ENCODE results near the gene NOTCH2NLA. TPM values are rescaled to one million over a fixed set of nuclear protein-coding genes. Genes with fewer than 3 reads are reported as not detected.
A peak's percentile ranks its signal among the peaks of the same experiment; 100 is the strongest.
"Not testable (repeated sequence)": the region's sequence is repeated elsewhere in the genome, so short reads cannot be mapped to it uniquely, and the experiment has no call there.

The NOTCH2NLA gene
- total and polyA plus RNA-seq, 9 donors: 7.1 to 34.8 (median 27.4) TPM

- not testable (repeated sequence) for H3K36me3 ChIP-seq (ENCODE audit: control insufficient read depth, insufficient read depth, low read length); H3K9me3 ChIP-seq (replicated peaks; ENCODE audit: control insufficient read depth, low read depth, low read length); H3K27me3 ChIP-seq (ENCODE audit: control insufficient read depth, insufficient read depth, low read length); H3K4me1 ChIP-seq (ENCODE audit: control insufficient read depth, insufficient read depth, low read length); DNase-seq; H3K4me3 ChIP-seq (ENCODE audit: low read length)
- H3K27ac ChIP-seq (ENCODE audit: low read length): peak overlapping the region; percentile 71
- WGBS (ENCODE audit: insufficient coverage): no CpG with 5 or more reads among the region's 5 CpGs
Measured at GRCh38 chr1:146174531-146174930, 54.3 kb downstream of the NOTCH2NLA start.

- no CpG with 5 or more reads among the region's 1 CpG for WGBS (ENCODE audit: insufficient coverage)
- not testable (repeated sequence) for H3K9me3 ChIP-seq (replicated peaks; ENCODE audit: control insufficient read depth, low read depth, low read length); H3K4me3 ChIP-seq (ENCODE audit: low read length); DNase-seq; H3K36me3 ChIP-seq (ENCODE audit: control insufficient read depth, insufficient read depth, low read length); H3K4me1 ChIP-seq (ENCODE audit: control insufficient read depth, insufficient read depth, low read length); H3K27me3 ChIP-seq (ENCODE audit: control insufficient read depth, insufficient read depth, low read length); H3K27ac ChIP-seq (ENCODE audit: low read length)
Measured at GRCh38 chr1:146167740-146168139, 61.1 kb downstream of the NOTCH2NLA start.

- H3K36me3 ChIP-seq (ENCODE audit: control insufficient read depth, insufficient read depth, low read length); H3K27ac ChIP-seq (ENCODE audit: low read length); H3K9me3 ChIP-seq (replicated peaks; ENCODE audit: control insufficient read depth, low read depth, low read length); H3K27me3 ChIP-seq (ENCODE audit: control insufficient read depth, insufficient read depth, low read length); H3K4me3 ChIP-seq (ENCODE audit: low read length); DNase-seq; H3K4me1 ChIP-seq (ENCODE audit: control insufficient read depth, insufficient read depth, low read length): not testable (repeated sequence)
- WGBS (ENCODE audit: insufficient coverage): no CpG with 5 or more reads among the region's 1 CpG
Measured at GRCh38 chr1:146167273-146167672, 61.5 kb downstream of the NOTCH2NLA start.

- no CpG with 5 or more reads among the region's 7 CpGs for WGBS (ENCODE audit: insufficient coverage)
- not testable (repeated sequence) for H3K27ac ChIP-seq (ENCODE audit: low read length)
Measured at GRCh38 chr1:146144465-146144864, 84.4 kb downstream of the NOTCH2NLA start, which contains the start of gene NBPF10. NBPF10 (minus strand) TSS chr1:146144804; CDS start chr1:146144769, 35 bp downstream.

More at GRCh38 chr1:146144465-146144864, 84.4 kb downstream of the NOTCH2NLA start, which contains the start of gene NBPF10:
- not testable (repeated sequence) for H3K9me3 ChIP-seq (replicated peaks; ENCODE audit: control insufficient read depth, low read depth, low read length); H3K27me3 ChIP-seq (ENCODE audit: control insufficient read depth, insufficient read depth, low read length); H3K36me3 ChIP-seq (ENCODE audit: control insufficient read depth, insufficient read depth, low read length); H3K4me3 ChIP-seq (ENCODE audit: low read length); DNase-seq; H3K4me1 ChIP-seq (ENCODE audit: control insufficient read depth, insufficient read depth, low read length)

Other genes with a start within 250 kb of the NOTCH2NLA start
- gene TXNIP, start 232.4 kb downstream of the NOTCH2NLA start, total RNA-seq: 411 TPM
- 100 to 1,000 TPM; 251 to 323 (median 290) TPM for gene TXNIP, start 232.4 kb downstream of the NOTCH2NLA start, polyA plus RNA-seq (ENCODE audit: insufficient read depth in 1 of 8, insufficient read length in 8 of 8, low replicate concordance in 1 of 8)
- gene HJV, start 207.3 kb downstream of the NOTCH2NLA start, total RNA-seq: 174 TPM
- 100 to 1,000 TPM; 128 to 235 (median 193) TPM for gene HJV, start 207.3 kb downstream of the NOTCH2NLA start, polyA plus RNA-seq (ENCODE audit: insufficient read depth in 1 of 8, insufficient read length in 8 of 8, low replicate concordance in 1 of 8)
- gene NBPF10, start 84.2 kb downstream of the NOTCH2NLA start, total RNA-seq: 1.8 TPM
- gene NBPF10, start 84.2 kb downstream of the NOTCH2NLA start, polyA plus RNA-seq (ENCODE audit: insufficient read depth in 1 of 8, insufficient read length in 8 of 8, low replicate concordance in 1 of 8): 1 to 10 TPM; 1.1 to 2.6 (median 1.6) TPM